ENCODE data around the gene SLC34A1.
"Not testable (repeated sequence)": the region's sequence is repeated elsewhere in the genome, so short reads cannot be mapped to it uniquely, and the experiment has no call there.

SLC34A1 gene

GRCh38 chr5:177384134-177384533, at the start of gene SLC34A1:
SLC34A1 (plus strand) TSS chr5:177384434; CDS start chr5:177385742, 1,308 bp downstream.
- DNase-seq, result no peak

DNA sequence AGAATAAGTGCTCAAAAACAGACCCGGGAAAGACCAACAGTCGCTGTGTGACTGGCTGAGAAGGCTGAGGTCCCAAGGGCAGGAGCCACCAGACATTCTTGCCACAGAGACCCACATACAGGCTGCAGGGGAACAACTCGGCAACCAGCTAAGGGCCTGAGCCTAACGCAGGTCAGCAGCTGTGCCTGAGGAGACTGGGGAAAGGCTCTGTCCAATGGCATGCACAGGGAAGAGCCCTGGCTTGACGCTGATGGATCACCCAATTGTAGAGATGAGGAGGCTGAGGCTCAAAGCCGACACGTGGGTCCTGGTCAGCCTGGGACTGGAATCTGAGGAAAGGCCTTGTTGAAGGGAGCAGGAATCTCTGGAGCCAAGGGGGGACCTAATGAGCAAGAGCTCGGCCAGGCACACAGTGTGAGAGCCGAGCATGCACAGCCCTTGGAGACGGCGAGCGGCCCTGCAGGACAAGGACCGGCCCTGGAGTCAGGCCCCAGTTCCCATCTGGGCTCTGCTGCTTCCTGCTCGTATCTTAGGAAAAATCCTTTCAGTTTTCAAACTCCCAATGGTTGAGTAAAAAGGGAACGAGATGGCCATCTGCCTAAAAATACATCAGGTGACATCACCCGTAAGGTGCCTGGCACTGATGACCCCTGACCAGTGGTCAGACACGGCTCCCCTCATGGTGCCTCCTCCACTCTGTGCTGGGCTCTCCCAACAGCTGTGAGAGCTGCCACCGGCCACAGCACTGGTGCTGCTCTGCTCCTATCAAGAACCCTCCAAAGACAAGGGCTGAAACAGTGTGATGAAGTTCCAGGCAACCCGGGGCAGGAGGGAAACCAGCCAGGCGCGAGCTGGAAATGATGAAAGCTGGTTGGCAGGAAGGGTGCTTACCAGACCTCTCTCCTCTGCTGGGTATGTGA, 49.2 kb upstream of the SLC34A1 start:
- DNase-seq, result no peak

- no peak for DNase-seq
Measured at GRCh38 chr5:177335701-177336065, 48.6 kb upstream of the SLC34A1 start.

- DNase-seq, result peak; percentile 12 to 20
Measured at GRCh38 chr5:177336112-177336511, 48.1 kb upstream of the SLC34A1 start.

GRCh38 chr5:177336603-177337494, 47.4 kb upstream of the SLC34A1 start:
- no peak for DNase-seq

DNA sequence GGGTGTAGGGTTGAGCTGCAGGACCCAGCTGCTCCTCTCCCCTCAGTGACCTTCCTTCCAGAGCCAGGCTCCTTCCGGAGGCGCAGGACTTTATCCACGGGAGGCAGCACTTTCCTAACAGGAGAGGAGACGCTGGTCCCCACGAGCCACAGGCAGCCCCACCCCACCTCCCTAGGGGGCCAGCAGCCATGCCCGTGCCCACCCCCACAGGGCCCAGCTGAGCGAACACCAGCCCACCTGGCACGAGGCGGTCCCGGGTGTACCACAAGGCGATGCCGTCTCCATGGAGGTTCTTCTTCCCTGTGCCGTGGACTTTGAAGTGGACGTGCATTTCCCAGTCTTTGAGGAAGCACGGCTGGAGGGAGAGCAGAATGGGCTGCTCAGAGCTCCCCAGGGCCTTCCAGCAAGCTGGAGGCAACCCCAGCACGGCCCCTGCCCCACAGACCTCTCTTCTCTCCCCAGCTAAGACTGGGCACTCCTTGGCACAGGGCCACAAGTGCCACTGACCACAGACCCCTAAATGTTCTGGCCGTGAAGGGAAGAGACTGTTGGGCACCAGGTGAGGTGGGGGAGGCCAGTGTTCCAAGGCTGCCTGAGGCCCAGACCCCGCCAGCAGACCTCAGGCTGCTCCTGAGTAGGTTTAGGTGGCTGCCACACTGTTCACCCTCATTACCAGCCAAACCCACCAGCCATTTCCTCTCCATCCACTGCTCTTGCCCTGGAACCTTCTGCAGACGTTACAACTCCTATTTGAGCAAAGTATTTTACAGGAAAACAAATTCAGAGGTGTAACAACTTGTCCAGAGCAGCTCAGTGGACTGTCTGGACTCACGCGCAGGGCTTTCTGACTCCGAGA, 45.8 kb upstream of the SLC34A1 start:
- DNase-seq, result no peak

DNA sequence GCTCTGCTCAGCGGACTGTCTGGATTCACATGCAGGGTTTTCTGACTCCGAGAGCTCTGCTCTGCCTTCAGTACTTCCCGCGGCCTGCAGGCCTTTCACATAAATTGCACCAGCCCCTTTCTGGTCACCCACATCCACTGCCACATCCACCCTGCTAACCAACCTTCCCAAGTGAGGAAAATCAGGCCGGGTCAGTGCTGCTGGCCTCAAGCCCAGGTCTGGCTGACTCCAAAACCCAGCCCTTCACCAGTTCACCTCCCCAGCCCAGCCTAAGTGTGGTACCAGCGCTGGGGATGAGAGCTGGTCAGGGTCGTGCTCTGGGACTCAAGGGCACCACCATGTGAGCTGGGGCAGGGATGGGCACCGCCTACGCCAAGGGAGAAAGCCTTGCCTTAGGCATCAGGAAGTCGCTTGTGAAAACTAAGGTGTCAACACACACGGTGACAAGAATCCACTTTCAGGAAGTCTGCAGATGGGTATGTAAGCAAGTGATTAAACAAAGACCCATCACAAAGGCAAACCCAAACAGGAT, 45.1 kb upstream of the SLC34A1 start:
- no peak for DNase-seq

DNA sequence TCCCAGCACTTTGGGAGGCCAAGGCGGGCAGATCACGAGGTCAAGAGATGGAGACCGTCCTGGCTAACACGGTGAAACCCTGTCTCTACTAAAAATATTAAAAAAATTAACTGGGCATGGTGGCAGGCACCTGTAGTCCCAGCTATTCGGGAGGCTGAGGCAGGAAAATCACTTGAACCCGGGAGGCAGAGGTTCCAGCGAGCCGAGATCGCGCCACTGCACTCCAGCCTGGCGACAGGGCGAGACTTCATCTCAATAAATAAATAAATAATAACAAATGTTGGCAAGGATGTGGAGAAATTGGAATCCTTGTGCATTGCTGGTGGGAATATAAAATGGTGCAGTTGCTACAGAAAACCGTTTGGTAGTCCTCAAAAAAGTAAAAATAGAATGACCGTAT, 41.2 kb upstream of the SLC34A1 start:
- DNase-seq, result not testable (repeated sequence)

GRCh38 chr5:177343777-177344176, 40.5 kb upstream of the SLC34A1 start:
- no peak for DNase-seq

DNA sequence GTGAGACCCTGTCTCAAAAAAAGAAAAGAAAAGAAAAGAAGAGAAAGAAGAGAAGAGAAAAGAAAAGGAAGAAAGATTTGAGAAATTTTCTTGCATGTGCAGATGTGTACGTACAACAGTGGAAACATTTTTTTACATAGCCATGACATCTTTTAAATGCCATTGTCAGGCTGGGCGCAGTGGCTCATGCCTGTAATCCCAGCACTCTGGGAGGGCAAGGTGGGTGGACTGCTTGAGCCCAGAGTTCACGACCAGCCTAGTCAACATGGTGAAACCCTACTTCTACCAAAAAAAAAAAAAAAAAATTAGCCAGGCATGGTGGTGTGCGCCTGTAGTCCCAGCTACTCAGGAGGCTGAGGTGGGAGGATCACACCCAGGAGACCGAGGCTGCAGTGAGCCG, 39.3 kb upstream of the SLC34A1 start:
- no peak for DNase-seq

DNA sequence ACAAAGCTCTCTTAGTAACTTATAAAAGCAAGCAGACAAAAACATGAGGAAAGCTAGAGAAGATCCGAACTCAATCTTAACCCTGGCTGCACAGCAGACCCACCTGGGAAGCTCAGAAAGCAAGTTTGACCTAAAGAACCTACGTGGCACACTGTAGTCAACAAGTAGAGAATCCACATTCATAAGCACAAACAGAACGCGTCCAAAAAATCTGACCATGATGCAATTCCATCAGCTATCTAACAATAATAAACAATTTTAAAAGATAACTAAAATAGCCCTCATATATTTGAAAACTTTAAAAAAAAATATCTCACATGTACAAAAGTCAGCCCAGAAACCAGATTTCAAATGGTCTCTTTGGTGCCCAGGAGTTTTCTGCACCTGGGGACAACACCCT, 37.4 kb upstream of the SLC34A1 start:
- DNase-seq, result no peak

DNA sequence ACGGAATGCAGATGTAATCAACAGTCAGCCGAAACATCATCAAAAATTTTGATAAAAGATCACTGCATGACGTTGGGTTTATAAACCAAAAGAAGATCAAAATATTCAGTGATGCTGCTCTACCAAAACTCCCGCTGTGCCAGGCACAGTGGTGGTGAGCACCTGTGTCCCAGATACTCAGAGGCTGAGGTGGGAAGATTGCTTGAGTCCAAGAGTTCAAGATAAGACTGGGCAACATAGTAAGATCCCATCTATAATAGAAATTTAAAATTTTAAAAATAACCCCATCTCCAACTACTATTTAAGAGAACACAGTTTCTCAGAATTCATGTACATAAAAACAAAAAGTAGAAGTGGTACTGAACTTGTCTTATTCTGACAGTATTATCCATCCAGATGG, 36.5 kb upstream of the SLC34A1 start:
- DNase-seq, result no peak

DNA sequence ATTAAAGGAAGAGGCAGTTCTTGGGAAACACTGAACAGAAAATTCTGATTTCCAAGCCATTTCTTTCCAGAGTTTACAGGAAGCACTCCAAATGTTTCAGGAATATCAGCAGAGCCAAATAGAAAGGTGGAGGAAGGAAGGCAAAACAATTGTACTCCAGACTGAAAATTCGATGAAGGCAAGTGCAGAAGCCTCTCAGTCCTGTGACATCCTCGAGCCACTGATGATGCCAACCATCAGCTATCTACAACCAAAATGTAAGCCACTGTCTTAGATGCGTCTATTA, 34.9 kb upstream of the SLC34A1 start:
- DNase-seq, result no peak

- DNase-seq, result no peak
Measured at GRCh38 chr5:177349762-177350161, 34.5 kb upstream of the SLC34A1 start.

DNA sequence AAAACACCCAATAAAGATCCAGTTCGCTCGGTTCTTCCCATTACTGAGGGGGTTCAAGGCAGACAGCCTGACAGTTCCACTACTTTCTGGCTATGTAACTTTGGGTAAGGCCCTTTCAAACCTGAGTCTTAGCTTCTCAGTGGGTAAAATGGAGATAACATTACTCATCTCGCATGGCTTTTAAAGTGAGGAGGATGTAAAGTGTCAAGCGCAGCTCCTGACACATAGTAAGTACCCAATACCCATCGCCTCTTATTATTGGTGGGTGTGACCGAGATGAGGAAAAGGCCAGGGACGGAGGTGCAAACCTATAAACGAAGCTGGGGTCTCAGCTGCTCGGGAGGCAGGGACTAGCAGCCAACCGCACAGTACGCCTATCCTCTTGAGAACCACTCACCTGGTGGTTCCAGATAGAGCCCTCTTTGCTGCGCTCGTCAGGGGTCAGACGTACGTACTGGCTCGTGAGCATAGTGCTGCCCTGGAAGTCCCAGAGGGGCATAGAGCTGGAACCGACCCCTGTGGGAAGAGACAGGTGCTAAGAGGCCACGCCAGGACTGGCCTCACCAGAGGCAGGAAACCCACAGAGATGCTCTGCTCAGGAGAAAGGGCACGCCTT, 33.4 kb upstream of the SLC34A1 start:
- no peak for DNase-seq

DNA sequence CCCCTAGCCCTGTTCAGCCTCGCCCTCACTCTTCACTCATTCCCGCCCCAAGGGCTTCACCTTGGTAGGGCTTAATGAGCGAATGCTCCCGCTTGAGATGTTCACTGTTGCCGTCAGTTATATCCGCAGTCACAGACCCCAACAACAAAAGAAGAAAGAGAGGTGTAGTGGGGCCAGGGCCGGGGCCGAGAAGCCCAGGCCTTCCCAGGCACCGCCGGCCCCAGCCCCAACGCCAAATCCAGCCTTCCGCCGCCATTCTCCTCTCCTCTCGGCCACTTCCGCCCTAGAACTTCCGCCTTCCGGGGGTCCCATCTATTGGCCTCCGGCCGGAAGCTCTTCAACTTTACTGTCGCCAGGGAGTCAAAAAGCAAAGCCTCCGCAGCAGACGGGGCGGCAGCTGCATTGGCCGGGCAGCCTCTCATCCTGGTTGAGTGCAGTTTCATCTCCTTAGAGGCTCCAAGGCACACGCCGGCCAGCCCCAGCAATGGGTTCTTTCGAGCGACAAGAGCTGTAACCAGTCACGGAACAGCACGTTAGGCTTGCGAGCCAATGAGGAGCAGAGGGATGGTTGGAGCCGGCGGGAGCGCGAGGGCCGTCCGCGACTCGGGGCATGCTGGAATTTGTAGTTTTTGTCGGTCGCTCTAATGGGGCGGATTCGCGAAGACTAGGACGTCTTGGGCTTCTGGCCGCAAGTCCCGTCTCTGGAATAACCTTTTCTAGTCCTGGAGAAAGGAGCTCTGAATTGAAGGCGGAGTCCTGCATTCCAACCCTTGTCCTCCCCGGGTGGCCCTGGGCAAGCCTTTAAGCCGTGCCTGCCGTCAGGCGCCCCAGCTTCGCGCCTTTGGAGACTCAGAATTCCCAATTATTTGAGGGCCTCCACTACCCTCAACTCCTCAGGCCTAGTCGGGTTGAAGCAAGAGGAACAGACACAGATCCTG, 32.6 kb upstream of the SLC34A1 start, which contains the start of gene LMAN2:
Gene LMAN2, minus strand, starts transcription at position 277 of the 938 bp plus-strand sequence. Its CDS starts 21 bp downstream, at position 256.
- DNase-seq, result peak; percentile 90

GRCh38 chr5:177353093-177353492, 31.1 kb upstream of the SLC34A1 start:
- DNase-seq, result no peak

DNA sequence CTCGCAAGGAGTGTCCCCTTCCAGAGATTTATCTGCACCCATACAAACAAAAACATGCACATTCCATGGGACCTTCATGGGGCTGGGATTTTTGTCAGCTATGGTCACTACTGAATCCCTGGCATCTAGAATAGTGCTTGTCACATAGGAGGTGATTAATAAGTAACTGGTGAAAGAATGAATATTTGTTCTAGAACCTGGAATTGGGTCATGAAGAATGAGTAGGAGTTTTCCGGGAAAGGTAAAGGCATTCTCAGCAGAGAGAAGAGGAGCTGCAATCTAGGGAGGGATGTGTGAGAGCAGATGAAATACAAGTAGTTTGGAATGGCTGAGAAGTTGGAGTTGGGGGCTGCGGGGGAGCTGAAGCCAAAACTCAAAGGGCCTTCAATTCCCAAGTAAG, 30.0 kb upstream of the SLC34A1 start:
- no peak for DNase-seq

- DNase-seq, result no peak
Measured at GRCh38 chr5:177354711-177355110, 29.5 kb upstream of the SLC34A1 start.

DNA sequence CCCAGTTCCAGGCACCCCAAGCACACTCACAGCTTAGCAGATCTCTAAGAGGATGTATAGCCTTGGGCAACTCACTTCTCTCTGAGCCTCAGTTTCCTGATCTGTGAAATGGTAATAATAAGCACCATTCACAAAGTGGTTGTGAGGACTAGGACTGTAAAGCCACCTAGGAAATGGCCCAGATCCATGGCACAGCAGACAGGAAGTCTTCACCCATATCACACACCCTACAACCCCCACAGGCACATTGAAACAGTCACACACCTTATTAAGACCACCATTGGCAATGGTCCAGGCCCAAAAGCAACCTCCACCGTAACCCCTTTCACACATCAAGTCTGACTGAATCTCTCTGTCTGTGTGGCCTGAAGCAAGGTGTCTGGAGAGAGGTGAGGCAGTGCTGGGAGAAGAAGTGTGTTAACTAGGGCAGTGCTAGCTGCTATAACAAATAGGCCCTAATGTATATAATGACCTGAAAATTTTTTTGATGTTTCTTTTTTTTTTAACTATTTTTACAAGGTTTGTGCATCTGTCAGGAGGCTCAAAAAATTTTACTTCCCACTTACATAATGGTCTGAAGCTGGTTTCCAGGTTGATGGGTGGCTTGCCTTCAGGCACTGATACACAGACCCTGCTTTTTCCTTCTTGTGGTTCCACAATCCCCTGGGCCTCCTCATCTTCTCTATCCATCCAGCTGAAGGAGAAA, 28.9 kb upstream of the SLC34A1 start:
- DNase-seq, result no peak

DNA sequence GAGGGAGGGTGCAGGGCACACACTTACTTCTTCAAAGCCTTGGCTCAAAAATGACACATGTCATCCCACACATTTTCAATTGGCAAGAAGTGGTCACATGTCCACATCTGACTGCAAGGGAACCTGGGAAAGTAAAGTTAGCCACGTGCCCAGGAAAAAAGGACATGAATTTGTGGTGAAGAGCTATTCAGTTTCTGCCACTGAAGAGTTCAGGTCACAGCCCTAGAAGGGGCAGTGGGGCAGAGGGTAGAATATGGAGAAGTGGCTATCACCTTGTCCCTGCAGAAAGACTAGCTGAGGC, 28.4 kb upstream of the SLC34A1 start:
- no peak for DNase-seq
